ES-I3 (cell line): Measurements from ENCODE around the gene RALY.

Experiments
- H3K36me3 ChIP-seq: 2 replicates; pipeline ENCODE4 v1.6.1; 2013; ENCODE audit warnings: mild to moderate bottlenecking, low read length, control low read depth, moderate library complexity; ENCODE audit not compliant: insufficient read depth
- H3K4me1 ChIP-seq: 2 replicates; pipeline ENCODE4 v1.6.1; 2013; ENCODE audit warnings: mild to moderate bottlenecking, control low read depth, low read length; ENCODE audit not compliant: insufficient read depth
- H3K9ac ChIP-seq: 2 replicates; pipeline ENCODE4 v1.6.1; 2013; ENCODE audit warnings: low read depth, mild to moderate bottlenecking, low read length, moderate library complexity
- H3K9me3 ChIP-seq: 2 replicates; pipeline ENCODE4 v1.6.1; 2013; ENCODE audit warnings: mild to moderate bottlenecking, low read length, moderate library complexity; ENCODE audit not compliant: control insufficient read depth, insufficient read depth

RALY gene

GRCh38 chr20:34061695-34062094, 68.0 kb downstream of the RALY start:
- no peaks in the 10 kb centered on the region for H3K36me3 ChIP-seq
- no peak overlapping the region for H3K9ac ChIP-seq
- H3K4me1 ChIP-seq = peaks cover under 1% of the 10 kb centered on the region; the same call in 1 of the 2 replicates
- H3K9me3 ChIP-seq = no peaks in the 10 kb centered on the region

GRCh38 chr20:34062570-34063482, 69.1 kb downstream of the RALY start:
- no peaks in the 10 kb centered on the region for H3K9me3 ChIP-seq
- peaks cover 5% of the 10 kb centered on the region for H3K4me1 ChIP-seq
- no peak overlapping the region for H3K9ac ChIP-seq
- no peaks in the 10 kb centered on the region for H3K36me3 ChIP-seq

- H3K4me1 ChIP-seq = peaks cover 10% of the 10 kb centered on the region
- no peaks in the 10 kb centered on the region for H3K36me3 ChIP-seq
- no peak overlapping the region for H3K9ac ChIP-seq
- no peaks in the 10 kb centered on the region for H3K9me3 ChIP-seq
Measured at GRCh38 chr20:34064286-34064685, 70.6 kb downstream of the RALY start.

- H3K36me3 ChIP-seq = no peaks in the 10 kb centered on the region
Measured at GRCh38 chr20:34065260-34065659, 71.5 kb downstream of the RALY start.

GRCh38 chr20:34066476-34067090, 72.9 kb downstream of the RALY start:
- no peaks in the 10 kb centered on the region for H3K9me3 ChIP-seq
- no peak overlapping the region for H3K9ac ChIP-seq
- H3K36me3 ChIP-seq = no peaks in the 10 kb centered on the region
- H3K4me1 ChIP-seq = peaks cover 13% of the 10 kb centered on the region

More at GRCh38 chr20:34065260-34065659, 71.5 kb downstream of the RALY start:
- H3K4me1 ChIP-seq = peaks cover 13% of the 10 kb centered on the region
- H3K9ac ChIP-seq = no peak overlapping the region
- no peaks in the 10 kb centered on the region for H3K9me3 ChIP-seq

GRCh38 chr20:34068001-34068400, 74.3 kb downstream of the RALY start:
- no peaks in the 10 kb centered on the region for H3K9me3 ChIP-seq
- peaks cover 13% of the 10 kb centered on the region for H3K4me1 ChIP-seq
- no peaks in the 10 kb centered on the region for H3K36me3 ChIP-seq
- no peak overlapping the region for H3K9ac ChIP-seq

- Histone ChIP-seq H3K4me1 (peaks cover 21% of the 10 kb centered on the region), H3K36me3 (no peaks in the 10 kb centered on the region), H3K9me3 (no peaks in the 10 kb centered on the region), H3K9ac (no peak overlapping the region)
Measured at GRCh38 chr20:34069341-34070078, 75.8 kb downstream of the RALY start.

GRCh38 chr20:34070079-34070439, 76.3 kb downstream of the RALY start:
- H3K9me3 ChIP-seq = no peaks in the 10 kb centered on the region
- H3K9ac ChIP-seq = no peak overlapping the region
- peaks cover 23% of the 10 kb centered on the region for H3K4me1 ChIP-seq
- no peaks in the 10 kb centered on the region for H3K36me3 ChIP-seq

GRCh38 chr20:34070859-34071258, 77.1 kb downstream of the RALY start:
- peaks cover 23% of the 10 kb centered on the region for H3K4me1 ChIP-seq
- H3K9me3 ChIP-seq = no peaks in the 10 kb centered on the region
- H3K36me3 ChIP-seq = 0 out of 2 replicates have a peak, but pooled peaks cover under 1% of the 10 kb centered on the region
- no peak overlapping the region for H3K9ac ChIP-seq

GRCh38 chr20:34072076-34072475, 78.4 kb downstream of the RALY start:
- Histone ChIP-seq H3K36me3 (peaks cover 3% of the 10 kb centered on the region; the same call in 1 of the 2 replicates), H3K9ac (no peak overlapping the region), H3K9me3 (no peaks in the 10 kb centered on the region), H3K4me1 (peaks cover 19% of the 10 kb centered on the region)

GRCh38 chr20:34072778-34073177, 79.1 kb downstream of the RALY start:
- H3K36me3 ChIP-seq = peaks cover 3% of the 10 kb centered on the region; the same call in 1 of the 2 replicates
- H3K9me3 ChIP-seq = no peaks in the 10 kb centered on the region
- H3K4me1 ChIP-seq = peaks cover 18% of the 10 kb centered on the region
- H3K9ac ChIP-seq = no peak overlapping the region

GRCh38 chr20:34074101-34074760, 80.5 kb downstream of the RALY start:
- Histone ChIP-seq H3K9ac (no peak overlapping the region), H3K4me1 (peaks cover 13% of the 10 kb centered on the region; the same call in 1 of the 2 replicates), H3K9me3 (no peaks in the 10 kb centered on the region), H3K36me3 (peaks cover 3% of the 10 kb centered on the region; the same call in 1 of the 2 replicates)

- H3K36me3 ChIP-seq = peaks cover 3% of the 10 kb centered on the region; the same call in 1 of the 2 replicates
- no peaks in the 10 kb centered on the region for H3K9me3 ChIP-seq
- H3K4me1 ChIP-seq = peaks cover 9% of the 10 kb centered on the region; the same call in 1 of the 2 replicates
- no peak overlapping the region for H3K9ac ChIP-seq
Measured at GRCh38 chr20:34075647-34076046, 81.9 kb downstream of the RALY start.

GRCh38 chr20:34076952-34077351, 83.2 kb downstream of the RALY start:
- Histone ChIP-seq H3K4me1 (peaks cover 9% of the 10 kb centered on the region; the same call in 1 of the 2 replicates), H3K9me3 (no peaks in the 10 kb centered on the region), H3K9ac (no peak overlapping the region), H3K36me3 (peaks cover 3% of the 10 kb centered on the region; the same call in 1 of the 2 replicates)
